AG09319 (cell line): ENCODE data around the gene DHRSX.
"Not testable (repeated sequence)": the region's sequence is repeated elsewhere in the genome, so short reads cannot be mapped to it uniquely, and the experiment has no call there.

Experiments
- DNase-seq: peaks from one replicate; pipeline ENCODE4 v3.0.0-alpha.2; 2010; ENCODE audit warnings: low read depth; ENCODE audit errors: extremely low read depth
- TF ChIP-seq, protein P1 (sequence below): IDR thresholded peaks from 2 replicates; pipeline ENCODE4 v1.5.1; 2011; ENCODE audit warnings: low read depth, mild to moderate bottlenecking, inconsistent platforms, low read length, moderate library complexity

The DHRSX gene

DNA sequence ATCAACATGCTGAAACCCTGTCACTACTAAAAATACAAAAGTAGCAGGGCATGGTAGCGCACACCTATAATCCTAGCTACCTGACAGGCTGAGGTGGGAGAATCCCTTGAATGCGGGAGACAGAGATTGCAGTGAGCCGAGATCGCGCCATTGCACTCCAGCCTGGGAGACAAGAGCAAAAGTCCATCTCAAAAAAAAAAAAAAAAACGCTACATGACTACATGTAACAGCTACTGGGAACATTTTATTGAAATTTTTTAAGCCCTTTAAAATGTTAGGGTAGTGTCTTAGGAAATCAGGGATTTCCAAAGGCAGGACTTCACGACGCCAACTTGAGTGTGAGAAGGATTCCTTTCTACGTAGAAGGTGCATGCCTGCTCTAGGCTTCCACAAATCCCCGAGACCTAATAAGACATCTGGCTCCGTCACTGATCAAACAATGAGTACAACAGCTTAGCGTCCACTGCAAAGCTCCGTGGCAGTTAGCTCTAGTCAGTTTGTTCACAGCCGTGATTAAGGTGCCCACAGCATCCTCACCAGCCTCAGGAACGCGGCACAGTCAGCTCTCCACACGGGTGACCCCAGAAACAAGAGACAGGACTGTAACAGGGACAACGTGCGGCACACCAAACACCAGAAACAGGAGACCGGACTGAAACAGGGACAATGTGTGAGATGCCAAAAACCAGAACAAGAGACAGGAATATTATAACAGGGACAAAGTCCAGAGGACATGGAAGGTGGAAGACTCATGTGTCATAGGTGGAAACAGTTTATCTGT lies 33.7 kb downstream of the DHRSX start:
- TF ChIP-seq, protein P1, sequence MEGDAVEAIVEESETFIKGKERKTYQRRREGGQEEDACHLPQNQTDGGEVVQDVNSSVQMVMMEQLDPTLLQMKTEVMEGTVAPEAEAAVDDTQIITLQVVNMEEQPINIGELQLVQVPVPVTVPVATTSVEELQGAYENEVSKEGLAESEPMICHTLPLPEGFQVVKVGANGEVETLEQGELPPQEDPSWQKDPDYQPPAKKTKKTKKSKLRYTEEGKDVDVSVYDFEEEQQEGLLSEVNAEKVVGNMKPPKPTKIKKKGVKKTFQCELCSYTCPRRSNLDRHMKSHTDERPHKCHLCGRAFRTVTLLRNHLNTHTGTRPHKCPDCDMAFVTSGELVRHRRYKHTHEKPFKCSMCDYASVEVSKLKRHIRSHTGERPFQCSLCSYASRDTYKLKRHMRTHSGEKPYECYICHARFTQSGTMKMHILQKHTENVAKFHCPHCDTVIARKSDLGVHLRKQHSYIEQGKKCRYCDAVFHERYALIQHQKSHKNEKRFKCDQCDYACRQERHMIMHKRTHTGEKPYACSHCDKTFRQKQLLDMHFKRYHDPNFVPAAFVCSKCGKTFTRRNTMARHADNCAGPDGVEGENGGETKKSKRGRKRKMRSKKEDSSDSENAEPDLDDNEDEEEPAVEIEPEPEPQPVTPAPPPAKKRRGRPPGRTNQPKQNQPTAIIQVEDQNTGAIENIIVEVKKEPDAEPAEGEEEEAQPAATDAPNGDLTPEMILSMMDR: no peak

DNA sequence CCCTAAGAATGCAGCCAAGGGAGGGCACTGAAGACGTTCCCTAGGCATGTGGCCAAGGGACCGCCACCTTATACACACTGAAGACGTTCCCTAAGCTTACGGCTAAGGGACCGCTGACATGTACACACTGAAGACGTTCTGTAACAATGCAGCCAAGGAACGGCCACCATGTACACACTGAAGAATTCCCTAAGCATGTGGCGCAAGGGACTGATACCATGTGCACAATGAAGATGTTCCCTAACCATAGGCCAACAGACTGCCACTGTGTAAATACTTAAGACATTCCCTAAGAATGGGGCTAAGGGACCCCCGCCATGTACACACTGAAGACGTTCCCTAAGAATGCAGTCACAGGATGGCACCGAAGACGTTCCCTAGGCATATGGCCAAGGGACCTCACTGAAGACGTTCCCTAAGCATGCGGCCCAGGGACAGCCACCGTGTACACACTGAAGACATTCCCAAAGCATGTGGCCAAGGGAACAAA lies 36.1 kb downstream of the DHRSX start:
- DNase-seq: no peak
- TF ChIP-seq, protein P1: no peak

More for the DNA sequence above, 33.7 kb downstream of the DHRSX start:
- no peak for DNase-seq

DNA sequence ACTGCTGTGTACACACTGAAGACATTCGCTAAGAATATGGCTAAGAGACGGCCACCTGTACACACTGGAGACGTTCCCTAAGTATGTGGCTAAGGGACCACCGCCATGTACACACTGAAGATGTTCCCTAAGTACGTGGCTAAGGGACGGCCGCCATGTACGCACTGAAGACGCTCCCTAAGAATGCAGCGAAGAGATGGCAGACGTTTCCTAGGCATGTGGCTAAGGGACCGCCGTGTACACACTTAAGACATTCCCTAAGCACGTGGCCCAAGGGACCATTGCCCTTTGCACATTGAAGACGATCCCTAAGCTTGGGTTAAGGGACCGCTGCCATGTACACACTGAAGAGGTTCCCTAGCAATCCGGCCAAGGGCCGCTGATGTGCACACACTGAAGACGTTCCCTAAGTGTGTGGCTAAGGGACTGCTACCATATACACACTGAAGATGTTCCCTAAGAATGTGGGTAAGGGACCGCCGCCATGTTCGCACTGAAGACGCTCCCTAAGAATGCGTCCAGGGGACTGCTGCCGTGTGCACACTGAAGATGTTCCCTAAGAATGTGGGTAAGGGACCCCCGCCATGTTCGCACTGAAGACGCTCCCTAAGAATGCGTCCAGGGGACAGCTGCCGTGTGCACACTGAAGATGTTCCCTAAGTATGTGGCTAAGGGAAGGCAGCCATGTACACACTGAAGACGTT lies 36.7 kb downstream of the DHRSX start:
- TF ChIP-seq, protein P1: no peak
- no peak for DNase-seq

DNA sequence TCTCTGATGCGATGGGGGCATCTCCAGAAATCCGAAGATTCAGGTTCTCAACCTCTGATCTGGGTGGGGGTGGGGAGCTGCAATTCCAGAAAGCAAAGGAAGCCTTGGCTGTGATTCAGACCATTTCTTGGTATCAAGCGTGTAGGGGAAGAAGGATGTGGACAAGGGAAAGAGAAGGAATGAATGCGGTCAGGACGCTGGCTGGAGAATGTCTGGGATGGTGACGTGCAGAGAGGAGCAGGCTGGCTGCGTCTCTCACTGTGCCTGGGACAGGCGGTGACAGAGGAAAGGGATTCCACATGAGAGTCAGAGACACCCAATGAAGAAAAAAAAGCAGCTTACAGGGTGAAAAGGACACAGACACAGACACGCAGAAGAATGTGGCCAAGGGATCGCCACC lies 37.3 kb downstream of the DHRSX start:
- not testable (repeated sequence) for DNase-seq

DNA sequence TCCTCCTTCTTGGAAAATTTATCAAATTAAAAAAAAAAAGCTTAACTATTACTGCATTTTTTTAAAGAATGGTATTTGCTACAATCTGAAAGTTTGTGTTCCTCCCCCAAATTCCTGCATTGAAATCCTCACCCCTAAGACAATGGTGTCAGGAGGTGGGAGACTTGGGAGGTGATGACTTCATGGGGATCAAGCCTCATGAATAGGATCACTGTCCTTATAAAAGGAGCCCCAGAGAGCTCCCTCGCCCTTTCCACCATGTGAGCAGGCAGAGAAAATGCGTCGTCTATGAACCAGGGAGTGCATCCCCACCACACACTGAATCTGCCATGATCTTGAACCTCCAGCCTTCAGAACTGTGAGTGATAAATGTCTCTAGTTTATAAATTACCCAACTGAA lies 38.0 kb downstream of the DHRSX start:
- DNase-seq: no peak
- TF ChIP-seq, protein P1: no peak

DNA sequence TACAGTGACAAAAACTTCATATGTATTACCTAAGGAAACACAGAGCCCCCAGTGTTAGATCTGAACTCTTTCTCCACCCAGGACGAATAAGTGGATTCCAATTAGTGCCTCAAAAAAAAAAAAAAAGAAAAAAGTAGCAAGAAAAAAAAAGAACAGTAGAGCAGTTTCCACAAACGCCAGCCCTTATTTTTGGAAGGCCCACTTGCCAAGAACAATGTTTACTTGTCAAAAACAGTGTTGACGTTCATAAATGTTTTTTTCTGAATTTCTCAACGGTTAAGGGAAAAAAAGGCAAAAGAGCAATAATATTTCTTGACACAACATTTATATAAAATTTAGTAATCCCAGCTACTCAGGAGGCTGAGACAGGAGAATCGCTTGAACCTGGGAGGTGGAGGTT lies 38.7 kb downstream of the DHRSX start:
- no peak for DNase-seq
- TF ChIP-seq, protein P1: no peak

DNA sequence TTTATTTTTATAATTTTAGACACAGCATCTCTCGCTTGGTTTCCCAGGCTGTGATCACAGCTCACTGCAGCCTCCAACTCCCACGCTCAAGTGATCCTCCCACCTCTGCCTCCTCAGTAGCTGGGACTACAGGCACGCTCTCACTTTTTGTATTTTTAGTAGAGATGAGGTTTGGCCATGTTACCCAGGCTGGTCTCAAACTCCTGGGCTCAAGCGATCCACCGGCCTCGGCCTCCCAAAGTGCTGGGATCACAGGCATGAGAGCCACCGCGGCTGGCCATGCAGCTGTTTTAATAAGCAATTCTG lies 39.1 kb downstream of the DHRSX start:
- TF ChIP-seq, protein P1: no peak
- no peak for DNase-seq

DNA sequence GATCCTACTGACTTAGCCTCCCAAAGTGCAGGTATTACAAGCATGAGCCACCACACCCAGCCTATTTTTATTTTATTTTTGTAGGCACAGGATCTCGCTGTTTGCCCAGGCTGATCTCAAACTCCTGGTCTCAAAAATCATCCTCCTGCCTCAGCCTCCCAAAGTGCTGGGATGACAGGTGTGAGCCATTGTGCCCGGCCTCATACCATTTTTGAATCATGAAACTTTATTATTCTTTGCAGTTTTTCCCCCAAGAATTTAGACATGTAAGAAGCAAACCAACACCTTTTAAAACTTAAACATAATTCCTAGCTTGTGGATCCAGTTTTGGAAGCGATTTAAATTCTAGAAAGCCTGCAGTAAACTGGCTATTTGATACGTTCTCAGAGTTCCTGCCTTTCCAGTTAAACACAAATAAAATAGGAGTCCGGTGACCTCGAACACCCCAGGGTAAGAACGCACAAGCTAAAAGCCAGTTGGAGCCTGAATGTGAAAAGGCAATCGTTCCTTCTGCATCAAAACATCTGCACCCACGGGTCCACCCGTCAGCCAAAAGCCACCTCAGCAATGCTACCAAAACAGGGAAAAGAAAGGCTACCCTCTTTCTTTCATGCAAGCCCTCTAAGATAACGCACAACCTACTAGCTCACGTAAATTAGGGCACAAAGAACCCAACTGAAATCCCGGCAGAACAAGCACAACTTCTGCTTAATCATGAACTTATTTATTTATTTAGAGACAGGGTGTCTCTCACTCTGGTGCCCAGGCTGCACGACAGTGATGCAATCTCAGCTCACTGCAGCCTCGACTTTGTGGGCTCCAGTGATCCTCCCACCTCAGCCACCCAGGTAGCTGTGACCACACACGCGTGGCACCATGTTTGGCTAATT lies 39.7 kb downstream of the DHRSX start:
- DNase-seq: not testable (repeated sequence)

DNA sequence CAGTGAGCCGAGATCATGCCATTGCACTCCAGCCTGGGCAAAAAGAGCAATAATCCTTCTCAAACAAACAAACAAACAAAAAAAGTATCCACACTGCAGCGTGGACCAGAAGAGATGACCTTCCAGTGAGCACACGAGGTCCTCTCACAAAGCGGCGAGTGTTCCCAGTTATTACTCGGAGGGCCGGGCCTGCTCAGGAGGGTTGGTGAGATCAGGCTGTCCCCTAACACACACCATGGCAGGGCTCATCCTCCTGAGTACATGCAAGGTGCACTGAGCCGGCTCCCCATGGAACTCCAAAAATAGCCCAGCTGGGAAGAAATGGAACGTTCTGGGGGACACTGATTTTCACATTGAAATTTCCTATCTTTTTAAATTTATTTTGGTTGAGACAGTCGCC lies 40.7 kb downstream of the DHRSX start:
- not testable (repeated sequence) for DNase-seq
